Superior temporal gyrus (tissue), 1 donor: ENCODE measurements around the gene NHS.
"Not testable (repeated sequence)": the region's sequence is repeated elsewhere in the genome, so short reads cannot be mapped to it uniquely, and the experiment has no call there.

Experiments
- DNase-seq: peaks from one replicate; pipeline ENCODE4 v3.0.0-alpha.2; 2016; ENCODE audit errors: extremely low spot score

The NHS gene

GRCh38 chrX:17405225-17405969, 30.4 kb downstream of the NHS start:
- no peak for DNase-seq

- no peak for DNase-seq
These were observed 34.7 kb downstream of the NHS start for GRCh38 chrX:17409566-17410290.

- peak; percentile 10 for DNase-seq
These were observed 35.7 kb downstream of the NHS start for GRCh38 chrX:17410651-17411050.

GRCh38 chrX:17411205-17411604, 36.2 kb downstream of the NHS start:
- no peak for DNase-seq

GRCh38 chrX:17412692-17413091, 37.7 kb downstream of the NHS start:
- no peak for DNase-seq

- DNase-seq: no peak
These were observed 38.2 kb downstream of the NHS start for GRCh38 chrX:17413228-17413627.

GRCh38 chrX:17414027-17414658, 39.1 kb downstream of the NHS start:
- DNase-seq: no peak

GRCh38 chrX:17414839-17415238, 39.8 kb downstream of the NHS start:
- DNase-seq: no peak

- no peak for DNase-seq
These were observed 40.3 kb downstream of the NHS start for GRCh38 chrX:17415242-17415810.

GRCh38 chrX:17417372-17417771, 42.4 kb downstream of the NHS start:
- no peak for DNase-seq

- no peak for DNase-seq
These were observed 50.1 kb downstream of the NHS start for GRCh38 chrX:17425136-17425535.

- no peak for DNase-seq
These were observed 50.6 kb downstream of the NHS start for GRCh38 chrX:17425551-17425950.

- DNase-seq: no peak
These were observed 56.2 kb downstream of the NHS start for GRCh38 chrX:17431171-17431570.

- no peak for DNase-seq
These were observed 57.2 kb downstream of the NHS start for GRCh38 chrX:17432158-17432557.

GRCh38 chrX:17433965-17434364, 59.0 kb downstream of the NHS start:
- no peak for DNase-seq

GRCh38 chrX:17435476-17435875, 60.5 kb downstream of the NHS start:
- DNase-seq: no peak

GRCh38 chrX:17438221-17438620, 63.2 kb downstream of the NHS start:
- no peak for DNase-seq

GRCh38 chrX:17440258-17440657, 65.3 kb downstream of the NHS start:
- no peak for DNase-seq

GRCh38 chrX:17440836-17441235, 65.8 kb downstream of the NHS start:
- no peak for DNase-seq

GRCh38 chrX:17441965-17442364, 67.0 kb downstream of the NHS start:
- no peak for DNase-seq

GRCh38 chrX:17442898-17443297, 67.9 kb downstream of the NHS start:
- DNase-seq: no peak

- DNase-seq: no peak
These were observed 68.6 kb downstream of the NHS start for GRCh38 chrX:17443556-17443955.

GRCh38 chrX:17446269-17446668, 71.3 kb downstream of the NHS start:
- not testable (repeated sequence) for DNase-seq
